Upper lobe of left lung (tissue), 6 donors: ENCODE results near the gene GARIN6. TPM values are rescaled to one million over a fixed set of nuclear protein-coding genes. Genes with fewer than 3 reads are reported as not detected.

ENCODE experiments used
- ATAC-seq, 2 donors: fragments of 200-7000 bp; cut with Tn5 transposase; one replicate each; pipeline ENCODE4 v1.9.1; 2022; ENCODE audit warnings: mild to moderate bottlenecking in 2 of 2, moderate library complexity in 2 of 2; ENCODE audit not compliant: low FRiP score in 2 of 2
- DNase-seq, 2 donors: peaks; one replicate each; pipeline ENCODE4 v3.0.0-alpha.2; 2019 to 2020
- H3K27ac ChIP-seq, 4 donors: fragments of 200-600 bp; sonication (generic); one replicate each; pipeline ENCODE4 v1.5.1; 2016 to 2019
- H3K27me3 ChIP-seq, 4 donors: fragments of 200-600 bp; sonication (generic); one replicate each; pipeline ENCODE4 v1.5.1; 2017 to 2019
- H3K36me3 ChIP-seq, 4 donors: fragments of 200-600 bp; sonication (generic); one replicate each; pipeline ENCODE4 v1.5.1; 2016 to 2019
- H3K4me1 ChIP-seq, 4 donors: fragments of 200-600 bp; sonication (generic); one replicate each; pipeline ENCODE4 v1.5.1; 2018 to 2019
- H3K4me3 ChIP-seq, 4 donors: fragments of 200-600 bp; sonication (generic); one replicate each; pipeline ENCODE4 v1.5.1; 2017 to 2019; ENCODE audit warnings: mild to moderate bottlenecking in 2 of 4, moderate library complexity in 1 of 4
- H3K9me3 ChIP-seq, 4 donors: fragments of 200-600 bp; sonication (generic); one replicate each; pipeline ENCODE4 v1.5.1; 2018 to 2019
- EP300 ChIP-seq, 4 donors: sonication (generic); formaldehyde crosslinking; IDR thresholded peaks; one replicate each; pipeline ENCODE4 v1.5.1; 2017; ENCODE audit warnings: antibody characterized with exemption in 4 of 4, control low read depth in 2 of 4
- POLR2A ChIP-seq, 4 donors: fragments of 450-650 bp; IDR thresholded peaks; one replicate each; pipeline ENCODE4 v1.5.1; 2016 to 2017; ENCODE audit warnings: antibody characterized with exemption in 4 of 4, mild to moderate bottlenecking in 2 of 4
- POLR2AphosphoS5 ChIP-seq, 2 donors: sonication (generic); formaldehyde crosslinking; IDR thresholded peaks; one replicate each; pipeline ENCODE4 v1.5.1; 2017; ENCODE audit warnings: antibody characterized with exemption in 2 of 2
- WGBS, 2 donors: methylation state at CpG; one replicate each; pipeline ENCODE4 v1.1.5; 2017 to 2018; 5-methylcytosine and 5-hydroxymethylcytosine counted together
- total RNA-seq, 6 donors: library from RNA; depleted of rRNA in 4 of 6; stranded (reverse); fragments of >200 nt in 4 of 6; gene quantifications; one replicate each; pipeline versions ENCODE4 v1.1.0 to v1.2.1, GENCODE V29; 2016 to 2021
- TF ChIP-seq, protein P1 (sequence below), 6 experiments: fragments of 450-650 bp in 4 of 6; fragments of 200-600 bp in 2 of 6; sonication (generic) in 2 of 6; IDR thresholded peaks; one replicate each; pipeline ENCODE4 v1.5.1; 2016 to 2019; ENCODE audit warnings: antibody characterized with exemption in 6 of 6
- donor health status: DM: no; HTN: no; CAD: no; lungs with moderate emphysema.
- donor health status: DM: no; HTN: yes; CAD: no; lungs with severe emphysema.

Gene GARIN6
- total RNA-seq, 6 donors from 2014 or later: not detected

DNA sequence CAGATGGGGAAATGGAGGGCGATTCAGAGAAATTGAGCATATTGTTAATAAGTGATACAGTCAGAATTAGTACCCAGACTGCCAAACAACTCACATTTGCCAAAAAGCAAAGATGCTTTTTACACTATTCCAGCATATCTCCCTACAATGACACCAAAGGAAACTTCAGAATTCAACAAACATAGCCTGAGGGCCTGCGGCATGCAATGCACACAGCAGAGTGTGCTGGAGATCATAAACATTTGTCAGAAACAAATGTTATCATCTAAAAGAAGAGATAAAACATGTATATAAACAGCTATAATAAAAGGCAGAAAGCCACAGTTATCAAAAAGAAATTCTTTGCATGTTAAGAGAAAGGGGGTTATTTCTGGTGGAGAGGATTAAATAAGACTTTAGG lies 20.1 kb upstream of the GARIN6 start:
- Histone ChIP-seq H3K4me1 (no peaks in the 10 kb centered on the region), H3K27me3 (no peaks in the 10 kb centered on the region), H3K4me3 (no peak overlapping the region), H3K27ac (no peak overlapping the region), H3K9me3 (no peaks in the 10 kb centered on the region), H3K36me3 (no peaks in the 10 kb centered on the region)
- TF ChIP-seq POLR2A (IDR thresholded peaks at IDR 0.05) (no peak), POLR2AphosphoS5 (IDR thresholded peaks at IDR 0.05) (no peak), EP300 (IDR thresholded peaks at IDR 0.05) (no peak)
- TF ChIP-seq, protein P1, sequence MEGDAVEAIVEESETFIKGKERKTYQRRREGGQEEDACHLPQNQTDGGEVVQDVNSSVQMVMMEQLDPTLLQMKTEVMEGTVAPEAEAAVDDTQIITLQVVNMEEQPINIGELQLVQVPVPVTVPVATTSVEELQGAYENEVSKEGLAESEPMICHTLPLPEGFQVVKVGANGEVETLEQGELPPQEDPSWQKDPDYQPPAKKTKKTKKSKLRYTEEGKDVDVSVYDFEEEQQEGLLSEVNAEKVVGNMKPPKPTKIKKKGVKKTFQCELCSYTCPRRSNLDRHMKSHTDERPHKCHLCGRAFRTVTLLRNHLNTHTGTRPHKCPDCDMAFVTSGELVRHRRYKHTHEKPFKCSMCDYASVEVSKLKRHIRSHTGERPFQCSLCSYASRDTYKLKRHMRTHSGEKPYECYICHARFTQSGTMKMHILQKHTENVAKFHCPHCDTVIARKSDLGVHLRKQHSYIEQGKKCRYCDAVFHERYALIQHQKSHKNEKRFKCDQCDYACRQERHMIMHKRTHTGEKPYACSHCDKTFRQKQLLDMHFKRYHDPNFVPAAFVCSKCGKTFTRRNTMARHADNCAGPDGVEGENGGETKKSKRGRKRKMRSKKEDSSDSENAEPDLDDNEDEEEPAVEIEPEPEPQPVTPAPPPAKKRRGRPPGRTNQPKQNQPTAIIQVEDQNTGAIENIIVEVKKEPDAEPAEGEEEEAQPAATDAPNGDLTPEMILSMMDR (IDR thresholded peaks at IDR 0.05): no peak
- ATAC-seq (no peak), DNase-seq (no peak)
- 78 to 83% methylated on average over 2 of the region's 2 CpGs for WGBS, 2 donors

DNA sequence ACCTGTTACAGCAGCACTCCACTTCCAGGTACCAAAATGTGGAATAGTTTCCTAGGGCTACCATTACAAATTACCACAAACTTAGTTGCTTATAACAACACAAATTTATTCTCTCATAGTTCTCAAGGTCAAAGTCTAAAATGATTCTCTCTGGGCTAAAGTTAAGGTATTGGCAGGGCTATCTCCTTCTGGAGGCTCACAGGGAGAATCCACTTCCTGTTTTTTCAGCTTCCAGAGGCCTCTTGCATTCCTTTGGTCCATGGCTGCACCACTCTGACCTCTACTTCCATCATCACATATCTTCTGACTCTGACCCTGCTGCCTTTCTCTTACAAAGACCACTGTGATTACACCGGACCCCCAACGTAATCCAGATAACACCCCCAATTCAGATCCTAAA lies 2.9 kb upstream of the GARIN6 start:
- 84% methylated on average over 2 of the region's 2 CpGs for WGBS, 2 donors

DNA sequence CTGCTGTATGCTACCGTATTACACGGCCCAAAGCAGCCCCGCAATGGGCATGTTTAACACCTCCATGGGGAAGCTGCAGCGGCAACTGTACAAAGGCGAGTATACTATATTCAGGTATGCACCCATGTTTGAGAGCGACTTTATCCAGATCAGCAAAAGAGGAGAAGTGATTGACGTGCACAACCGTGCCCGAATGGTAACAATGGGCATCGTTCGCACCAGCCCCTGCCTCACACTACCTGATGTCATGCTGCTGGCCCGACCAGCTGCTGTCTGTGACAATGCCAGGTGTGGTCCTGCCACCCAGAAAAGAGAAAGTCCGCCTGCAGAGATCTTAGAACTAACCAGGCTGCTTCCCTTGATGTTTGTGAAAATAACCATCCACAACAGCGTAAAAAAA lies 630 bp downstream of the GARIN6 start:
- no peak for ATAC-seq
- Histone ChIP-seq H3K27ac (no peak overlapping the region), H3K4me3 (no peak overlapping the region), H3K9me3 (no peaks in the 10 kb centered on the region), H3K4me1 (no peaks in the 10 kb centered on the region), H3K27me3 (no peaks in the 10 kb centered on the region), H3K36me3 (no peaks in the 10 kb centered on the region)
- WGBS, 2 donors: 92% methylated on average over 13 to 14 of the region's 14 CpGs
- DNase-seq: no peak
- no peak for TF ChIP-seq EP300 (IDR thresholded peaks at IDR 0.05)
- TF ChIP-seq, protein P1 (IDR thresholded peaks at IDR 0.05): no peak
- no peak for TF ChIP-seq POLR2A (IDR thresholded peaks at IDR 0.05)
- TF ChIP-seq POLR2AphosphoS5 (IDR thresholded peaks at IDR 0.05): no peak

More for the DNA sequence above, 2.9 kb upstream of the GARIN6 start:
- Histone ChIP-seq H3K27ac (no peak overlapping the region), H3K9me3 (no peaks in the 10 kb centered on the region), H3K36me3 (no peaks in the 10 kb centered on the region), H3K4me3 (no peak overlapping the region), H3K4me1 (no peaks in the 10 kb centered on the region), H3K27me3 (no peaks in the 10 kb centered on the region)
- no peak for ATAC-seq
- no peak for TF ChIP-seq EP300 (IDR thresholded peaks at IDR 0.05)
- no peak for TF ChIP-seq POLR2A (IDR thresholded peaks at IDR 0.05)
- TF ChIP-seq, protein P1 (IDR thresholded peaks at IDR 0.05): no peak
- TF ChIP-seq POLR2AphosphoS5 (IDR thresholded peaks at IDR 0.05): no peak
- no peak for DNase-seq

DNA sequence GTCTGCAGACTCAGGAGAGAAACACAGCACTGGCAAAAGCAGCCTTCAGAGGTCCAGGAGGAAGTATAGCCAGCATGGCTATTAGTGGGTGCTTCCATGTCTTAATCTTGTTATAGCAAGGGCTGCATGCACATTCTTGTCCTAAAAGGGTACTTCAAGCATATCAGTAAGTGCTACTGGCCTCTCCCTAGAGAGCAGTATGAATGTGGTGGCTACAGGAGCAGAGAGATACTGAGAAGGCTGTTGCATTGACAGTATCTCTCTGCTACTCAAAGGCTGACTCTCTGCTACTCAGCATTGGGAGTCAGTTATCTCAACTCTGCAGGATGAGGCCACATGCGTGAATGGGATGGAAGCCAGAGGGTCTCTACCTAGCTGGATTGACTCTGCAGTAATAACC lies 2.0 kb downstream of the GARIN6 start:
- TF ChIP-seq, protein P1 (IDR thresholded peaks at IDR 0.05): no peak
- TF ChIP-seq POLR2A (IDR thresholded peaks at IDR 0.05) (no peak), EP300 (IDR thresholded peaks at IDR 0.05) (no peak), POLR2AphosphoS5 (IDR thresholded peaks at IDR 0.05) (no peak)
- no peak overlapping the region for H3K4me3 ChIP-seq
- no peak overlapping the region for H3K27ac ChIP-seq
- H3K4me1 ChIP-seq: no peaks in the 10 kb centered on the region
- 55 to 100% methylated on average over 1 of the region's 1 CpG for WGBS, 2 donors
- no peak for DNase-seq
- no peaks in the 10 kb centered on the region for H3K9me3 ChIP-seq
- no peaks in the 10 kb centered on the region for H3K27me3 ChIP-seq
- H3K36me3 ChIP-seq: no peaks in the 10 kb centered on the region
- ATAC-seq: peak in 1 of 2 donors; percentile 16

DNA sequence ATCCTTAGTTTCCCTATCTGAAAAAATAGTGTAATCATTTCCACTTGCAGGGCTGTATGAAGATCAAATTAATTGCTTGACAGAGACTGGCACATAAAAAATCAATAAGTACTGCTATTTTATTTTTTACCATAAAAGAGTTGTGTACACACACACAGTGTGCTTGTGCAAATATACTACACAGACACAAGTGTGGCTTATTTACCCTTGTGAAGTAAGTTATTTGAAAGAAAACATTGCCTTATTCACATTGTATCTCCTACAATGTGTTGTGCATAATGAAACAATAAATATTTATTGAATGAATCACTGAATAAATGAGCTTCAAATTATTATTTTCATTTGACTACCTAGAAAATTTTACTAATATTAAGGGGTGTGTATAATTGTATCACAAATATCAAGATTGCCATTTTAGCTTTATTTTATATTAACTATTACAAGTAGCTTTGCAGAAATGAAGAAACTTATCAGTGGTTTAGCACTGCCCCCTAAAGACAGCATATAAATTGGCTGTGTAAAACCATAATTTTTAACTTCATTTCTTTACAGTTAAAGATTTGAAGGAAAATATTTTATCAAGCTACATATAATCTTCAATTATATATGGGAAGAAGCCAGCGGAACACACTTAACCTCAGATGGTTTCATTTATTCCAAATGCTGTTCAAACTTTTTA lies 11.3 kb downstream of the GARIN6 start:
- no peak for DNase-seq
- TF ChIP-seq EP300 (IDR thresholded peaks at IDR 0.05) (no peak), POLR2AphosphoS5 (IDR thresholded peaks at IDR 0.05) (no peak), POLR2A (IDR thresholded peaks at IDR 0.05) (no peak)
- TF ChIP-seq, protein P1 (IDR thresholded peaks at IDR 0.05): no peak

More for the DNA sequence above, 11.3 kb downstream of the GARIN6 start:
- 89 to 93% methylated on average over 1 of the region's 1 CpG for WGBS, 2 donors
- Histone ChIP-seq H3K27me3 (no peaks in the 10 kb centered on the region), H3K4me3 (no peak overlapping the region), H3K36me3 (no peaks in the 10 kb centered on the region), H3K9me3 (no peaks in the 10 kb centered on the region), H3K27ac (no peak overlapping the region), H3K4me1 (no peaks in the 10 kb centered on the region)
- ATAC-seq: no peak
